ENCODE measurements around the gene ANKRD13A.
"Not testable (repeated sequence)": the region's sequence is repeated elsewhere in the genome, so short reads cannot be mapped to it uniquely, and the experiment has no call there.

ANKRD13A gene

GRCh38 chr12:110055375-110056352 is 56.4 kb downstream of the ANKRD13A start:
- DNase-seq: peak; percentile 80

GRCh38 chr12:110056643-110057042 is 57.4 kb downstream of the ANKRD13A start:
- not testable (repeated sequence) for DNase-seq

GRCh38 chr12:110058875-110059615 is 59.8 kb downstream of the ANKRD13A start:
- no peak for DNase-seq

- no peak for DNase-seq
Measured at GRCh38 chr12:110059651-110060000, 60.4 kb downstream of the ANKRD13A start.

- DNase-seq: no peak
Measured at GRCh38 chr12:110062241-110062640, 63.0 kb downstream of the ANKRD13A start.

- no peak for DNase-seq
Measured at GRCh38 chr12:110065540-110065939, 66.3 kb downstream of the ANKRD13A start.

GRCh38 chr12:110067531-110067930 is 68.3 kb downstream of the ANKRD13A start:
- DNase-seq: no peak

GRCh38 chr12:110068115-110068514 is 68.9 kb downstream of the ANKRD13A start:
- not testable (repeated sequence) for DNase-seq

- DNase-seq: no peak
Measured at GRCh38 chr12:110068654-110069053, 69.4 kb downstream of the ANKRD13A start.

GRCh38 chr12:110071504-110071903 is 72.3 kb downstream of the ANKRD13A start:
- DNase-seq: no peak

- DNase-seq: no peak
Measured at GRCh38 chr12:110071967-110072366, 72.7 kb downstream of the ANKRD13A start.

- not testable (repeated sequence) for DNase-seq
Measured at GRCh38 chr12:110072636-110073035, 73.4 kb downstream of the ANKRD13A start.

GRCh38 chr12:110073049-110073831 is 74.0 kb downstream of the ANKRD13A start:
- DNase-seq: peak; percentile 45

GRCh38 chr12:110074089-110074488 is 74.9 kb downstream of the ANKRD13A start:
- no peak for DNase-seq

GRCh38 chr12:110075880-110076279 is 76.7 kb downstream of the ANKRD13A start:
- DNase-seq: no peak

- no peak for DNase-seq
Measured at GRCh38 chr12:110077800-110078199, 78.6 kb downstream of the ANKRD13A start.

GRCh38 chr12:110079477-110080400 is 80.5 kb downstream of the ANKRD13A start:
- DNase-seq: peak; percentile 89

GRCh38 chr12:110080410-110080809 is 81.2 kb downstream of the ANKRD13A start:
- no peak for DNase-seq

GRCh38 chr12:110084314-110085015 is 85.2 kb downstream of the ANKRD13A start:
- no peak for DNase-seq

- DNase-seq: not testable (repeated sequence)
Measured at GRCh38 chr12:110088216-110088615, 89.0 kb downstream of the ANKRD13A start.

GRCh38 chr12:110088936-110089335 is 89.7 kb downstream of the ANKRD13A start:
- DNase-seq: no peak

Data from activated CD4-positive, alpha-beta T cell treated with anti-CD3 and anti-CD28 coated beads, Interleukin-10, Interleukin-2, amounts not matched to agents 100 ng/mL and 50 ng/mL, durations not matched to agents 16 hours and 8 hours (primary cell).